Measurements from ENCODE around the gene FCER1A. TPM values are rescaled to one million over a fixed set of nuclear protein-coding genes. Genes with fewer than 3 reads are reported as not detected.

The FCER1A gene
- total RNA-seq, 1 donor from 2014 or later, result not detected

DNA sequence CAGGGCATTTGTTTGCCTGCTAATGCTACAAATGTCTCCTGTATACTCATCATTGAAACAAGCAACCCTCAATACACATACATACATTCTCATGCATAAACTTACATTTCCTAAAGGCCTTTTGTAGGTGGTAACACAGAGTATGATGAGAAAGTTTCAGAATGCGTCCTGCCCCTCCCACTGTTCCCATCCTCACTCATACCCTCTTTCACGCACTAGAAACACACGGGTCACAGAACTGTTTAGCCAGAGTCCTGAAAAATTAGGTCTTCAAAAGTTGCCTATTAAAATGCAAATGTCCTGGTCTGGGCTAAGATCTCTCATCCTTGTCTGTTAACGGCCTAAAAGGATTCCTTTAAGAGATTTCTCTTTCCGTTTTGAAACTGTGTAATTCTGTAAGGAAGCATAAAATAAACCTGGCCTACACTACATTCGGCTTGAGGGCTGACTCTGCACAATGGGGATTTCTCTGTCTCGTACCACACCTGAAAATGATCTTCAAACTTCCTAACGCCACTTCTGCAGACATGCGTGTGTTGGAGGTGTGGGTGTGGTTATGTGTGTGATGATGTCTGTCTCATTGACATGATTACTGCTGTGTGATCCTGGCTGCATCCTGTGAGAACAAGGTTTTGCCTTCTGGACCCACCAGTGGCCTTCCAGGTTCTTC is 5.3 kb upstream of the FCER1A start:
- H3K4me3 Mint-ChIP-seq, result no peak overlapping the region
- no peaks in the 10 kb centered on the region for H3K9me3 Mint-ChIP-seq
- no peaks in the 10 kb centered on the region for H3K36me3 Mint-ChIP-seq (ENCODE audit: low read depth)
- H3K27ac Mint-ChIP-seq (ENCODE audit: unreplicated experiment), result no peak overlapping the region
- peaks cover 9% of the 10 kb centered on the region for H3K27me3 Mint-ChIP-seq (ENCODE audit: low read depth)
- no peak for DNase-seq (ENCODE audit: low read depth, low spot score)
- no peaks in the 10 kb centered on the region for H3K4me1 Mint-ChIP-seq
- TF ChIP-seq, protein P1, sequence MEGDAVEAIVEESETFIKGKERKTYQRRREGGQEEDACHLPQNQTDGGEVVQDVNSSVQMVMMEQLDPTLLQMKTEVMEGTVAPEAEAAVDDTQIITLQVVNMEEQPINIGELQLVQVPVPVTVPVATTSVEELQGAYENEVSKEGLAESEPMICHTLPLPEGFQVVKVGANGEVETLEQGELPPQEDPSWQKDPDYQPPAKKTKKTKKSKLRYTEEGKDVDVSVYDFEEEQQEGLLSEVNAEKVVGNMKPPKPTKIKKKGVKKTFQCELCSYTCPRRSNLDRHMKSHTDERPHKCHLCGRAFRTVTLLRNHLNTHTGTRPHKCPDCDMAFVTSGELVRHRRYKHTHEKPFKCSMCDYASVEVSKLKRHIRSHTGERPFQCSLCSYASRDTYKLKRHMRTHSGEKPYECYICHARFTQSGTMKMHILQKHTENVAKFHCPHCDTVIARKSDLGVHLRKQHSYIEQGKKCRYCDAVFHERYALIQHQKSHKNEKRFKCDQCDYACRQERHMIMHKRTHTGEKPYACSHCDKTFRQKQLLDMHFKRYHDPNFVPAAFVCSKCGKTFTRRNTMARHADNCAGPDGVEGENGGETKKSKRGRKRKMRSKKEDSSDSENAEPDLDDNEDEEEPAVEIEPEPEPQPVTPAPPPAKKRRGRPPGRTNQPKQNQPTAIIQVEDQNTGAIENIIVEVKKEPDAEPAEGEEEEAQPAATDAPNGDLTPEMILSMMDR (conservative IDR thresholded peaks at IDR 0.05), result no peak

GRCh38 chr1:159300146-159300545 is 2.0 kb upstream of the FCER1A start:
- no peaks in the 10 kb centered on the region for H3K36me3 Mint-ChIP-seq (ENCODE audit: low read depth)

GRCh38 chr1:159307346-159308020 is 5.3 kb downstream of the FCER1A start:
- DNase-seq (ENCODE audit: low read depth, low spot score), result no peak

More at GRCh38 chr1:159300146-159300545, 2.0 kb upstream of the FCER1A start:
- DNase-seq (ENCODE audit: low read depth, low spot score), result no peak
- TF ChIP-seq, protein P1 (conservative IDR thresholded peaks at IDR 0.05), result no peak
- H3K4me3 Mint-ChIP-seq, result no peak overlapping the region
- peaks cover 12% of the 10 kb centered on the region for H3K27me3 Mint-ChIP-seq (ENCODE audit: low read depth)
- H3K9me3 Mint-ChIP-seq, result peaks cover 2% of the 10 kb centered on the region
- no peaks in the 10 kb centered on the region for H3K4me1 Mint-ChIP-seq
- H3K27ac Mint-ChIP-seq (ENCODE audit: unreplicated experiment), result no peak overlapping the region

DNA sequence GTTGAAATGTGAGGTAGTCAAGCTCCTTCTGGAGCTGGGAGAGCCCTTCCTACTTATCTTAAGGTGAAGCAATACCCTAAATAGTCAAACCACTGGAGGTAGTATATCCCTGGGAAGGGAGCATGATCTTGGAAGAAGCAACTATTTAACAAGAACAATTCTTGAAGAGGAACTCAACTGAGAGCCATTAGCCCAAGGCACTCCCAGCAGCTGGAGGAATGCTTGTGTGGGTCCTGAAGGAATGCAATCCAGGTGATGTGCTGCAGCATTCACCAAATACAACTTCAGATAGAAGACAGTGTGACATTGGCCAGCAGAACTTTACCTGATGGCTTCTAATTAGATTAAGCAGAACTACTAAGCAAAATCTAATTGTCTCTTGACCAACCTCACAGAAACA is 9.5 kb downstream of the FCER1A start:
- TF ChIP-seq, protein P1 (conservative IDR thresholded peaks at IDR 0.05), result no peak
- peaks cover 2% of the 10 kb centered on the region for H3K27me3 Mint-ChIP-seq (ENCODE audit: low read depth)
- H3K4me1 Mint-ChIP-seq, result no peaks in the 10 kb centered on the region
- no peak overlapping the region for H3K4me3 Mint-ChIP-seq
- H3K36me3 Mint-ChIP-seq (ENCODE audit: low read depth), result no peaks in the 10 kb centered on the region
- DNase-seq (ENCODE audit: low read depth, low spot score), result no peak
- H3K9me3 Mint-ChIP-seq, result peaks cover 8% of the 10 kb centered on the region
- no peak overlapping the region for H3K27ac Mint-ChIP-seq (ENCODE audit: unreplicated experiment)

More at GRCh38 chr1:159307346-159308020, 5.3 kb downstream of the FCER1A start:
- no peak overlapping the region for H3K4me3 Mint-ChIP-seq
- no peaks in the 10 kb centered on the region for H3K36me3 Mint-ChIP-seq (ENCODE audit: low read depth)
- no peaks in the 10 kb centered on the region for H3K4me1 Mint-ChIP-seq
- peaks cover 5% of the 10 kb centered on the region for H3K27me3 Mint-ChIP-seq (ENCODE audit: low read depth)
- TF ChIP-seq, protein P1 (conservative IDR thresholded peaks at IDR 0.05), result no peak
- H3K27ac Mint-ChIP-seq (ENCODE audit: unreplicated experiment), result no peak overlapping the region
- peaks cover 6% of the 10 kb centered on the region for H3K9me3 Mint-ChIP-seq

- Mint-ChIP-seq H3K4me1 (no peaks in the 10 kb centered on the region), H3K9me3 (peaks cover 10% of the 10 kb centered on the region), H3K4me3 (no peak overlapping the region), H3K27me3 (ENCODE audit: low read depth) (no peaks in the 10 kb centered on the region), H3K27ac (ENCODE audit: unreplicated experiment) (no peak overlapping the region), H3K36me3 (ENCODE audit: low read depth) (no peaks in the 10 kb centered on the region)
- DNase-seq (ENCODE audit: low read depth, low spot score), result no peak
- TF ChIP-seq, protein P1 (conservative IDR thresholded peaks at IDR 0.05), result no peak
Observed at GRCh38 chr1:159315381-159315780, 13.2 kb downstream of the FCER1A start.
